ENCODE results near the gene CISH.

GRCh38 chr3:50637945-50638344 lies 26.4 kb upstream of the CISH start:
- TF ChIP-seq POLR2AphosphoS5 (IDR thresholded peaks at IDR 0.05; ENCODE audit: borderline replicate concordance, low read depth, low read length) = no peak
- TF ChIP-seq EZH2 (IDR thresholded peaks at IDR 0.05) = no peak

All from SK-N-MC (cell line).